ENCODE measurements around the gene CDSN.
A peak's percentile ranks its signal among the peaks of the same experiment; 100 is the strongest.

Gene CDSN

DNA sequence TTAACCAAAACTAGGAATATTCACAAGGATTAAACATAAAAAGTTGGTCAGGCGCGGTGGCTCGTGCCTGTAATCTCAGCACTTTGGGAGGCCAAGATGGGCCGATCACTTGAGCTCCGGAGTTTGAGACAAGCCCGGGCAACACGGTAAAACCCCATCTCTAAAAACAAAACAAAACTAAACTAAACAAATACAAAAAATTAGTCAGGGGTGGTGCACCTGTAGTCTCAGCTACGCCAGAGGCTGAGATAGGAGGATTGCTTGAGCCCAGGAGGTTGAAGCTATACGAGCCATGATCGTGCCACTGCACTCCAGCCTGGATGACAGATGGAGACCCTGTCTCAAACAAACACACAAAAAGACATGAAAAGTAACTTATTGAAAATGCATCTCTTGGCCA is 15.5 kb upstream of the CDSN start:
- no peak for DNase-seq (ENCODE audit: low read depth)
- TF ChIP-seq, protein P1, sequence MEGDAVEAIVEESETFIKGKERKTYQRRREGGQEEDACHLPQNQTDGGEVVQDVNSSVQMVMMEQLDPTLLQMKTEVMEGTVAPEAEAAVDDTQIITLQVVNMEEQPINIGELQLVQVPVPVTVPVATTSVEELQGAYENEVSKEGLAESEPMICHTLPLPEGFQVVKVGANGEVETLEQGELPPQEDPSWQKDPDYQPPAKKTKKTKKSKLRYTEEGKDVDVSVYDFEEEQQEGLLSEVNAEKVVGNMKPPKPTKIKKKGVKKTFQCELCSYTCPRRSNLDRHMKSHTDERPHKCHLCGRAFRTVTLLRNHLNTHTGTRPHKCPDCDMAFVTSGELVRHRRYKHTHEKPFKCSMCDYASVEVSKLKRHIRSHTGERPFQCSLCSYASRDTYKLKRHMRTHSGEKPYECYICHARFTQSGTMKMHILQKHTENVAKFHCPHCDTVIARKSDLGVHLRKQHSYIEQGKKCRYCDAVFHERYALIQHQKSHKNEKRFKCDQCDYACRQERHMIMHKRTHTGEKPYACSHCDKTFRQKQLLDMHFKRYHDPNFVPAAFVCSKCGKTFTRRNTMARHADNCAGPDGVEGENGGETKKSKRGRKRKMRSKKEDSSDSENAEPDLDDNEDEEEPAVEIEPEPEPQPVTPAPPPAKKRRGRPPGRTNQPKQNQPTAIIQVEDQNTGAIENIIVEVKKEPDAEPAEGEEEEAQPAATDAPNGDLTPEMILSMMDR (IDR thresholded peaks at IDR 0.05; ENCODE audit: low read depth, low read length, missing control alignments) = no peak
- in situ Hi-C loops (cut with HindIII; ENCODE audit: low sequenced_read_pairs) = no loop called here
- no peak overlapping the region for H3K4me3 ChIP-seq (ENCODE audit: low read depth, low read length)

DNA sequence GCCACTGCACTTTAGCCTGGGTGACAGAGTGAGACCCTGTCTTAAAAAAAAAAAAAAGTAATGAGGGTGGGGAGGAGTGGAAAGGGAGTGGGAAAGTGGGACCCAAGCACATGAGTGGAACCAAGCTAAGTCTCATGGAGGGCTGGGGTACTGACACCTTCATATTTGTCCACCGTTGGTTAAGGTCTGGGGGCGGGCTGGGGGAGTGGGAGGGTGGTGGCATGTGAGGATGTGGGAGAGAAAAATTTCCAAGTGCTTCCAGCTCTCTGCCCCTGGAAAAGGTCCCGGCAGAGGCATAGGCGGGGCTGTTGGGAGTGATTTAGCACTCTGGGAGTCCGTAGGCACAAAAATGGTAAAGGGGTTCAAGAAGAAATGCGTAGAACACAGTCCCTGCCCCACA is 12.6 kb upstream of the CDSN start:
- no peak overlapping the region for H3K4me3 ChIP-seq (ENCODE audit: low read depth, low read length)
- in situ Hi-C loops (cut with HindIII; ENCODE audit: low sequenced_read_pairs) = no loop called here
- no peak for DNase-seq (ENCODE audit: low read depth)
- TF ChIP-seq, protein P1 (IDR thresholded peaks at IDR 0.05; ENCODE audit: low read depth, low read length, missing control alignments) = no peak

DNA sequence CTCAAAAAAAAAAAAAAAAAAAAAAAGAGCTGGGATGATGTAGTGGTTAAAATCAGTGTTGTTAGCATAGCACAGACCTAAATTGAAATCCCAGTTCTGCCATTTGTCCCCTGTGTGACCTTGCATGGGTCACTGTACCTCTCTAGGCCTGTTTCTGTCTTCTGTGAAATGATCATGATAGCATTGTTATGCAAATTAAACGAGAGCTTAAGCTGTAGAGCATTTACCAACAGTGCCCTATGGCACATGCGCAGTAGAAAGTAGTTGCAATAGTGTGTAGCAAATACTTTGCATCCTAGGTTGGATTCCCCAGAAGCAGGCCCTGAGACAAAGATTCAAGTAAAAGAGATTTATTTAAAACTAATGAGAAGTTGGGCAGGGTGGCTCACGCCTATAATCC is 11.3 kb upstream of the CDSN start:
- DNase-seq (ENCODE audit: low read depth) = no peak
- TF ChIP-seq, protein P1 (IDR thresholded peaks at IDR 0.05; ENCODE audit: low read depth, low read length, missing control alignments) = no peak
- in situ Hi-C loops (cut with HindIII; ENCODE audit: low sequenced_read_pairs) = no loop called here

GRCh38 chr6:31130751-31131150 is 10.5 kb upstream of the CDSN start:
- TF ChIP-seq, protein P1 (IDR thresholded peaks at IDR 0.05; ENCODE audit: low read depth, low read length, missing control alignments) = no peak
- in situ Hi-C loops (cut with HindIII; ENCODE audit: low sequenced_read_pairs) = no loop called here

More for the DNA sequence above, 11.3 kb upstream of the CDSN start:
- H3K4me3 ChIP-seq (ENCODE audit: low read depth, low read length) = no peak overlapping the region

GRCh38 chr6:31129130-31129529 is 8.9 kb upstream of the CDSN start:
- no peak overlapping the region for H3K4me3 ChIP-seq (ENCODE audit: low read depth, low read length)
- no peak for DNase-seq (ENCODE audit: low read depth)
- TF ChIP-seq, protein P1 (IDR thresholded peaks at IDR 0.05; ENCODE audit: low read depth, low read length, missing control alignments) = no peak
- in situ Hi-C loops (cut with HindIII; ENCODE audit: low sequenced_read_pairs) = no loop called here

More at GRCh38 chr6:31130751-31131150, 10.5 kb upstream of the CDSN start:
- DNase-seq (ENCODE audit: low read depth) = no peak
- H3K4me3 ChIP-seq (ENCODE audit: low read depth, low read length) = no peak overlapping the region

DNA sequence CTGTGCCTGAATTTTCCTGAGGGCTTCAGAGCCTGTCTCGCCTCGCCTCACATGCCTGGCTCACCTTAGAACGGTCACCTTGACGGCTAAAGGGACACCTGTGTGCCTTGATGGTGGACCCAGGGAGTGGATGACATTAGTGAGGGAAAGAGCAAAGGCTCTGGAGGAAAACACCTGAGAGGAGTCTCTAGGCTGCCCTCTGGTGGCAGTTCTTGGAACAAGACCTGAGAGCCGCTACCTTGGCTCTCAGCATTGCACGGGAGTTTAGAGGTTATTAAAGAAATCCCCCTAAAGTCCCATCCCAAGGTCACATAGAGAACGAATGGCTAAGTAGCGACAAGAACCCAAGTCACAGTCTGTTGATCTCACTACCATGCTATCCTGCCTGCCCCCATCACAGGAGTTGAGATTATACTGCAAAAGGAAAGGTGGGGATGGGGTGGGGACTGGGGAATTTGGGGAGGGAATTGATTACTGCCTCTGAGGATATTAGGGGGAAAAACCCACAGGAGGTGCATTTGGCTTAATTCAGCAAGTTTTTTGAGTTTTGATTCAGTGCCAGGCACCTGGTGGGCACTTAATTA is 7.9 kb upstream of the CDSN start:
- in situ Hi-C loops (cut with HindIII; ENCODE audit: low sequenced_read_pairs) = no loop called here
- DNase-seq (ENCODE audit: low read depth) = no peak
- TF ChIP-seq, protein P1 (IDR thresholded peaks at IDR 0.05; ENCODE audit: low read depth, low read length, missing control alignments) = peak; percentile 92
- H3K4me3 ChIP-seq (ENCODE audit: low read depth, low read length) = no peak overlapping the region

Measured in astrocyte of the cerebellum (primary cell).